HepG2 (cell line): ENCODE measurements around the gene TASOR2. TPM values are rescaled to one million over a fixed set of nuclear protein-coding genes. Genes with fewer than 3 reads are reported as not detected.
A peak's percentile ranks its signal among the peaks of the same experiment; 100 is the strongest.

Experiments
- ESRRA ChIP-seq: sonication (generic); formaldehyde crosslinking; IDR thresholded peaks from 2 replicates; pipeline ENCODE4 v1.5.1; 2020; ENCODE audit warnings: mild to moderate bottlenecking, low read depth, missing genetic modification reagents
- HDAC2 ChIP-seq: sonication (generic); formaldehyde crosslinking; IDR thresholded peaks from 2 replicates; pipeline ENCODE4 v1.4.0; 2020; ENCODE audit warnings: missing genetic modification reagents
- HNF4A ChIP-seq: sonication (generic); formaldehyde crosslinking; IDR thresholded peaks from 2 replicates; pipeline ENCODE4 v1.4.0; 2020; ENCODE audit warnings: missing genetic modification reagents
- NFE2 ChIP-seq: sonication (generic); formaldehyde crosslinking; IDR thresholded peaks from 2 replicates; pipeline ENCODE4 v1.4.0; 2020; ENCODE audit warnings: missing genetic modification reagents
- PCBP2 ChIP-seq: fragments of 200-400 bp; formaldehyde crosslinking; optimal IDR thresholded peaks from 2 replicates; pipeline ENCODE3; 2018; ENCODE audit warnings: low read length, low read depth; ENCODE audit not compliant: poor library complexity, severe bottlenecking
- SKI ChIP-seq: fragments of 450-650 bp; IDR thresholded peaks from one replicate; pipeline ENCODE4 v1.6.1; 2018; ENCODE audit warnings: mild to moderate bottlenecking; ENCODE audit not compliant: partially characterized antibody
- ZNF496 ChIP-seq: sonication (generic); formaldehyde crosslinking; IDR thresholded peaks from 2 replicates; pipeline ENCODE4 v1.8.1; 2023; ENCODE audit warnings: mild to moderate bottlenecking, moderate library complexity, missing genetic modification reagents; ENCODE audit not compliant: insufficient replicate concordance
- ZNF614 ChIP-seq: IDR thresholded peaks from 2 replicates; pipeline ENCODE4 v1.6.1; 2018; ENCODE audit warnings: missing biosample characterization, missing genetic modification reagents, inconsistent platforms, borderline replicate concordance
- polyA plus RNA-seq, 8 experiments: library from polyadenylated mRNA; depleted of rRNA in 3 of 8; stranded (reverse) in 7 of 8; unstranded in 1 of 8; fragments of >200 nt; fragmentation: Illumina TruSeq in 4 of 8; extraction: Trizol in 4 of 8; gene quantifications; 2 replicates each; pipeline versions ENCODE4 v1.2.1 to v1.2.3, GENCODE V29; 2011 to 2016; ENCODE audit warnings: low read depth in 4 of 8, missing spikeins in 1 of 8, mixed read lengths in 1 of 8; ENCODE audit not compliant: insufficient read depth in 1 of 8
- total RNA-seq, 5 experiments: library from RNA; depleted of rRNA; stranded (reverse); fragments of >200 nt; fragmentation: Illumina TruSeq; extraction: Trizol; gene quantifications; 2 replicates each; pipeline ENCODE4 v1.2.3, GENCODE V29; 2016; ENCODE audit warnings: low read depth in 1 of 5
- TF ChIP-seq, protein P1 (sequence below): sonication (generic); formaldehyde crosslinking; IDR thresholded peaks from 2 replicates; pipeline ENCODE4 v1.5.0; 2020; ENCODE audit warnings: mild to moderate bottlenecking, missing genetic modification reagents
- TF ChIP-seq, protein P2 (sequence below), 2 experiments: sonication (generic) in 1 of 2; formaldehyde crosslinking in 1 of 2; IDR thresholded peaks; 2 replicates each; pipeline versions ENCODE4 v1.5.1 to v1.6.1; 2011 to 2020; ENCODE audit warnings: borderline replicate concordance in 1 of 2, low read depth in 1 of 2, low read length in 1 of 2, mild to moderate bottlenecking in 1 of 2, missing genetic modification reagents in 1 of 2, moderate library complexity in 1 of 2
- TF ChIP-seq, protein P3 (sequence below): sonication (generic); formaldehyde crosslinking; IDR thresholded peaks from 2 replicates; pipeline ENCODE4 v1.8.1; 2023; ENCODE audit warnings: missing genetic modification reagents, mild to moderate bottlenecking, borderline replicate concordance
- TF ChIP-seq, protein P4 (sequence below): sonication (generic); formaldehyde crosslinking; IDR thresholded peaks from 2 replicates; pipeline ENCODE4 v1.5.0; 2020; ENCODE audit warnings: missing genetic modification reagents, mild to moderate bottlenecking, borderline replicate concordance
- TF ChIP-seq, protein P5 (sequence below): sonication (generic); formaldehyde crosslinking; IDR thresholded peaks from 2 replicates; pipeline ENCODE4 v1.5.0; 2020; ENCODE audit warnings: missing genetic modification reagents, mild to moderate bottlenecking, borderline replicate concordance
- TF ChIP-seq, protein P6 (sequence below), 2 experiments: IDR thresholded peaks; 2 replicates each; pipeline ENCODE4 v1.6.1; 2011 to 2012; ENCODE audit warnings: low read length in 2 of 2, borderline replicate concordance in 1 of 2, low read depth in 1 of 2, mild to moderate bottlenecking in 1 of 2, moderate library complexity in 1 of 2

TASOR2 gene
- total and polyA plus RNA-seq, 2 of the 13 experiments (the other 11 are each of a cell fraction or from before 2014, with no cell fraction given), result 24.2 to 55.3 TPM

DNA sequence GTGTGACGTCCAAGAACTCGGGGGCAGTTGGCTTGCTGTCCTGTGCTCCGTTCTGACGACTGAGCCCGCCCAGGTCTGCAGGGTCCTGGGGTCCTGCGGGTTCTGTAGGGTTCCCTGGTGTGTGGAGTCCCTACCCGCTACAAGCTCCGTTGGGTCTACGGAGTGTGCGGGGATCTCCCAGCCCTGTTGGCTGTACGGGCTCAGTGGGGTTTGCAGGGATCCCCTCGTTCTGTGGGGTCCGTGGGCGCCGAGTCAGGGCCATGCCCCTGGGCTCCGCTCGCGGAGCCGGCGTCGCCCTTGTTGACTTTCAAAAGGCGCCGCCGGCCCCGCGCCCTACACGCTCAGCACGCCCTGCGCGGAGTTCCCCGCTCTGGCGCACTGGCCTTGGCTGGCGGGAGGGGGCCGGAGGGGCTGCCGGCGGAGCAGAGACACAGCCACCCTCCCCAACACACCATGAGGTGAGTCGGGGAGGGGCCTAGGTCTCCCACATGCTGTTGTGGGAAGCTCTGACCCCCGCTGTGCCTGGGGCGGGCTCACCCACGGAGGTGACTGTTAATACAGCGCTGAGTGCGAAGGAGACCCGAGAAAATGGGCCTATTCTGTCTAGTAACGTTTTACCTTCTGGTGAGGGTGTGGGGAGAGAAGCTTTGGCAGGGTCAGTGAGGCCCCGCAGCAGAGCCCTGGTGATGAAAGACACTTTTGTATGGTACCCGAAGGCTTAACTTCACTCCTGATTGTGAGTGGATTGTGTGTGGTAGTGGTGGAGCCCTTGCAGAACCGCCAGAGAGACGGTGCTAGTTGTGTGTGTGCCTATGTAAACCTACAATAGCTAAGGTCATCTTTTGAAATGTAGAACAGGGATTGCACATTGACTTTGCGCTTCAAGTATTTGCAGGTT lies 8.1 kb downstream of the TASOR2 start (continued):
- TF ChIP-seq, protein P1, sequence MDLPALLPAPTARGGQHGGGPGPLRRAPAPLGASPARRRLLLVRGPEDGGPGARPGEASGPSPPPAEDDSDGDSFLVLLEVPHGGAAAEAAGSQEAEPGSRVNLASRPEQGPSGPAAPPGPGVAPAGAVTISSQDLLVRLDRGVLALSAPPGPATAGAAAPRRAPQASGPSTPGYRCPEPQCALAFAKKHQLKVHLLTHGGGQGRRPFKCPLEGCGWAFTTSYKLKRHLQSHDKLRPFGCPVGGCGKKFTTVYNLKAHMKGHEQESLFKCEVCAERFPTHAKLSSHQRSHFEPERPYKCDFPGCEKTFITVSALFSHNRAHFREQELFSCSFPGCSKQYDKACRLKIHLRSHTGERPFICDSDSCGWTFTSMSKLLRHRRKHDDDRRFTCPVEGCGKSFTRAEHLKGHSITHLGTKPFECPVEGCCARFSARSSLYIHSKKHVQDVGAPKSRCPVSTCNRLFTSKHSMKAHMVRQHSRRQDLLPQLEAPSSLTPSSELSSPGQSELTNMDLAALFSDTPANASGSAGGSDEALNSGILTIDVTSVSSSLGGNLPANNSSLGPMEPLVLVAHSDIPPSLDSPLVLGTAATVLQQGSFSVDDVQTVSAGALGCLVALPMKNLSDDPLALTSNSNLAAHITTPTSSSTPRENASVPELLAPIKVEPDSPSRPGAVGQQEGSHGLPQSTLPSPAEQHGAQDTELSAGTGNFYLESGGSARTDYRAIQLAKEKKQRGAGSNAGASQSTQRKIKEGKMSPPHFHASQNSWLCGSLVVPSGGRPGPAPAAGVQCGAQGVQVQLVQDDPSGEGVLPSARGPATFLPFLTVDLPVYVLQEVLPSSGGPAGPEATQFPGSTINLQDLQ (CRISPR knock-in tag), result peak; percentile 36; the same call in 1 of the 2 replicates
- TF ChIP-seq, protein P2, sequence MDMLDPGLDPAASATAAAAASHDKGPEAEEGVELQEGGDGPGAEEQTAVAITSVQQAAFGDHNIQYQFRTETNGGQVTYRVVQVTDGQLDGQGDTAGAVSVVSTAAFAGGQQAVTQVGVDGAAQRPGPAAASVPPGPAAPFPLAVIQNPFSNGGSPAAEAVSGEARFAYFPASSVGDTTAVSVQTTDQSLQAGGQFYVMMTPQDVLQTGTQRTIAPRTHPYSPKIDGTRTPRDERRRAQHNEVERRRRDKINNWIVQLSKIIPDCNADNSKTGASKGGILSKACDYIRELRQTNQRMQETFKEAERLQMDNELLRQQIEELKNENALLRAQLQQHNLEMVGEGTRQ (IDR thresholded peaks at IDR 0.05; ENCODE audit: low read depth, low read length), result no peak
- TF ChIP-seq, protein P2 (CRISPR knock-in tag; IDR thresholded peaks at IDR 0.05; ENCODE audit: borderline replicate concordance), result no peak
- TF ChIP-seq, protein P3, sequence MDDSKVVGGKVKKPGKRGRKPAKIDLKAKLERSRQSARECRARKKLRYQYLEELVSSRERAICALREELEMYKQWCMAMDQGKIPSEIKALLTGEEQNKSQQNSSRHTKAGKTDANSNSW, result no peak
- TF ChIP-seq PCBP2 (no peak), ZNF496 (CRISPR knock-in tag) (no peak), ZNF614 (CRISPR knock-in tag) (peak; percentile 70; the same call in 1 of the 2 replicates), HNF4A (peak; percentile 35; the same call in 1 of the 2 replicates), ESRRA (CRISPR knock-in tag) (0 out of 2 replicates have a peak, but pooled peaks have one; percentile 59), SKI (peak; percentile 68), NFE2 (no peak), HDAC2 (peak; percentile 86)
- TF ChIP-seq, protein P4, sequence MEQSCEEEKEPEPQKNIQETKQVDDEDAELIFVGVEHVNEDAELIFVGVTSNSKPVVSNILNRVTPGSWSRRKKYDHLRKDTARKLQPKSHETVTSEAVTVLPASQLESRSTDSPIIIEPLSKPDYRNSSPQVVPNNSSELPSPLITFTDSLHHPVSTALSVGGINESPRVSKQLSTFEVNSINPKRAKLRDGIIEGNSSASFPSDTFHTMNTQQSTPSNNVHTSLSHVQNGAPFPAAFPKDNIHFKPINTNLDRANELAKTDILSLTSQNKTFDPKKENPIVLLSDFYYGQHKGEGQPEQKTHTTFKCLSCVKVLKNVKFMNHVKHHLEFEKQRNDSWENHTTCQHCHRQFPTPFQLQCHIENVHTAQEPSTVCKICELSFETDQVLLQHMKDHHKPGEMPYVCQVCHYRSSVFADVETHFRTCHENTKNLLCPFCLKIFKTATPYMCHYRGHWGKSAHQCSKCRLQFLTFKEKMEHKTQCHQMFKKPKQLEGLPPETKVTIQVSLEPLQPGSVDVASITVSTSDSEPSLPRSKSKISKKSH, result no peak; the same call in 1 of the 2 replicates
- TF ChIP-seq, protein P5, sequence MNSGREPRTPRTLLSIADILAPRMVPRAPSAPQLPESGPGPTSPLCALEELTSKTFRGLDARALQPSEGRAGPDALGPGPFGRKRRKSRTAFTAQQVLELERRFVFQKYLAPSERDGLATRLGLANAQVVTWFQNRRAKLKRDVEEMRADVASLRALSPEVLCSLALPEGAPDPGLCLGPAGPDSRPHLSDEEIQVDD (CRISPR knock-in tag), result peak; percentile 82; the same call in 1 of the 2 replicates
- TF ChIP-seq, protein P6, sequence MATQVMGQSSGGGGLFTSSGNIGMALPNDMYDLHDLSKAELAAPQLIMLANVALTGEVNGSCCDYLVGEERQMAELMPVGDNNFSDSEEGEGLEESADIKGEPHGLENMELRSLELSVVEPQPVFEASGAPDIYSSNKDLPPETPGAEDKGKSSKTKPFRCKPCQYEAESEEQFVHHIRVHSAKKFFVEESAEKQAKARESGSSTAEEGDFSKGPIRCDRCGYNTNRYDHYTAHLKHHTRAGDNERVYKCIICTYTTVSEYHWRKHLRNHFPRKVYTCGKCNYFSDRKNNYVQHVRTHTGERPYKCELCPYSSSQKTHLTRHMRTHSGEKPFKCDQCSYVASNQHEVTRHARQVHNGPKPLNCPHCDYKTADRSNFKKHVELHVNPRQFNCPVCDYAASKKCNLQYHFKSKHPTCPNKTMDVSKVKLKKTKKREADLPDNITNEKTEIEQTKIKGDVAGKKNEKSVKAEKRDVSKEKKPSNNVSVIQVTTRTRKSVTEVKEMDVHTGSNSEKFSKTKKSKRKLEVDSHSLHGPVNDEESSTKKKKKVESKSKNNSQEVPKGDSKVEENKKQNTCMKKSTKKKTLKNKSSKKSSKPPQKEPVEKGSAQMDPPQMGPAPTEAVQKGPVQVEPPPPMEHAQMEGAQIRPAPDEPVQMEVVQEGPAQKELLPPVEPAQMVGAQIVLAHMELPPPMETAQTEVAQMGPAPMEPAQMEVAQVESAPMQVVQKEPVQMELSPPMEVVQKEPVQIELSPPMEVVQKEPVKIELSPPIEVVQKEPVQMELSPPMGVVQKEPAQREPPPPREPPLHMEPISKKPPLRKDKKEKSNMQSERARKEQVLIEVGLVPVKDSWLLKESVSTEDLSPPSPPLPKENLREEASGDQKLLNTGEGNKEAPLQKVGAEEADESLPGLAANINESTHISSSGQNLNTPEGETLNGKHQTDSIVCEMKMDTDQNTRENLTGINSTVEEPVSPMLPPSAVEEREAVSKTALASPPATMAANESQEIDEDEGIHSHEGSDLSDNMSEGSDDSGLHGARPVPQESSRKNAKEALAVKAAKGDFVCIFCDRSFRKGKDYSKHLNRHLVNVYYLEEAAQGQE (IDR thresholded peaks at IDR 0.05; ENCODE audit: borderline replicate concordance in 1 of 2, low read depth in 1 of 2, low read length in 2 of 2), result peak in 1 of 2 experiments; percentile 15; a peak in 1 of 4 replicates
